CD8-positive, alpha-beta memory T cell (primary cell): ENCODE results near the gene GPR158. TPM values are rescaled to one million over a fixed set of nuclear protein-coding genes. Genes with fewer than 3 reads are reported as not detected.

ENCODE experiments used
- CTCF ChIA-PET: fragments of 350-600 bp; sonication (Branson Sonifier 250); formaldehyde crosslinking; loops from one replicate; lab custom pipeline; 2021; ENCODE audit warnings: antibody characterized with exemption; lab: Charles Lee
- POLR2A ChIA-PET: fragments of 350-600 bp; sonication (Branson Sonifier 250); formaldehyde crosslinking; loops from one replicate; lab custom pipeline; 2021; ENCODE audit warnings: antibody characterized with exemption; lab: Charles Lee
- DNase-seq, 5 donors: peaks; one replicate each; pipeline versions ENCODE4 v3.0.0 to v3.0.0-alpha.2; 2020 to 2022; ENCODE audit warnings: mixed read lengths in 1 of 5
- H3K27ac ChIP-seq: one replicate; pipeline ENCODE4 v1.7.0; 2013; ENCODE audit warnings: low read depth, mild to moderate bottlenecking, low read length, moderate library complexity
- H3K27me3 ChIP-seq: 2 replicates; pipeline ENCODE4 v1.7.0; 2013; ENCODE audit warnings: low read length, mild to moderate bottlenecking; ENCODE audit not compliant: insufficient read depth, poor library complexity, severe bottlenecking
- H3K36me3 ChIP-seq: 2 replicates; pipeline ENCODE4 v1.7.0; 2013; ENCODE audit warnings: mild to moderate bottlenecking, low read length, moderate library complexity; ENCODE audit not compliant: insufficient read depth
- H3K4me1 ChIP-seq: 2 replicates; pipeline ENCODE4 v1.7.0; 2013; ENCODE audit warnings: mild to moderate bottlenecking, low read length, moderate library complexity; ENCODE audit not compliant: insufficient read depth
- H3K4me3 ChIP-seq: 2 replicates; pipeline ENCODE4 v1.7.0; 2013; ENCODE audit warnings: mild to moderate bottlenecking, low read length
- H3K9me3 ChIP-seq: 2 replicates; pipeline ENCODE4 v1.7.0; 2013; ENCODE audit warnings: mild to moderate bottlenecking, low read length
- H3K27ac Mint-ChIP-seq, 8 donors: one replicate each; pipeline ENCODE4 v1.8.0; 2020 to 2021; ENCODE audit warnings: mixed read lengths in 8 of 8, mild to moderate bottlenecking in 6 of 8, inconsistent platforms in 3 of 8, moderate library complexity in 3 of 8
- H3K27me3 Mint-ChIP-seq, 2 donors: one replicate each; pipeline ENCODE4 v1.8.0; 2020 to 2021; ENCODE audit warnings: mixed read lengths in 2 of 2, mild to moderate bottlenecking in 1 of 2, moderate library complexity in 1 of 2
- H3K36me3 Mint-ChIP-seq, 3 donors: one replicate each; pipeline ENCODE4 v1.8.0; 2020 to 2021; ENCODE audit warnings: mixed read lengths in 3 of 3, inconsistent platforms in 1 of 3, mild to moderate bottlenecking in 1 of 3
- H3K4me1 Mint-ChIP-seq, 3 donors: one replicate each; pipeline ENCODE4 v1.8.0; 2020 to 2021; ENCODE audit warnings: mixed read lengths in 3 of 3, inconsistent platforms in 1 of 3, mild to moderate bottlenecking in 1 of 3
- H3K4me3 Mint-ChIP-seq, 7 donors: one replicate each; pipeline ENCODE4 v1.8.0; 2020 to 2021; ENCODE audit warnings: mixed read lengths in 7 of 7, mild to moderate bottlenecking in 6 of 7, moderate library complexity in 4 of 7, inconsistent platforms in 2 of 7
- H3K9me3 Mint-ChIP-seq, 5 donors: one replicate each; pipeline ENCODE4 v1.8.0; 2020 to 2022; ENCODE audit warnings: mixed read lengths in 5 of 5, mild to moderate bottlenecking in 3 of 5, moderate library complexity in 2 of 5, inconsistent platforms in 1 of 5
- polyA plus RNA-seq: library from polyadenylated mRNA; unstranded; fragments of 300-500 nt; fragmentation: Illumina TruSeq; gene quantifications from one replicate; pipeline ENCODE4 v1.2.3, GENCODE V29; 2021
- total RNA-seq, 2 experiments: library from RNA; stranded (reverse); gene quantifications; one replicate each; pipeline ENCODE4 v1.2.3, GENCODE V29; 2021

GPR158 gene
- total and polyA plus RNA-seq, 3 experiments from 2014 or later = not detected

- no peak overlapping the region for H3K27ac Mint-ChIP-seq
- ChIA-PET CTCF (no interaction called here), POLR2A (no interaction called here)
Measured at GRCh38 chr10:25261110-25261509, 86.3 kb downstream of the GPR158 start.

GRCh38 chr10:25261558-25261957 is 86.8 kb downstream of the GPR158 start:
- ChIA-PET POLR2A (no interaction called here), CTCF (no interaction called here)
- Histone ChIP-seq H3K36me3 (no peaks in the 10 kb centered on the region), H3K9me3 (no peaks in the 10 kb centered on the region), H3K4me3 (no peak overlapping the region), H3K27me3 (no peaks in the 10 kb centered on the region), H3K27ac (no peak overlapping the region), H3K4me1 (no peaks in the 10 kb centered on the region)
- DNase-seq = no peak
- H3K36me3 Mint-ChIP-seq = no peaks in the 10 kb centered on the region
- no peak overlapping the region for H3K27ac Mint-ChIP-seq
- peaks cover 0 to 4% (median 0%) of the 10 kb centered on the region in 5 donors for H3K9me3 Mint-ChIP-seq
- H3K4me3 Mint-ChIP-seq = no peak overlapping the region
- no peaks in the 10 kb centered on the region for H3K27me3 Mint-ChIP-seq
- no peaks in the 10 kb centered on the region for H3K4me1 Mint-ChIP-seq

More at GRCh38 chr10:25261110-25261509, 86.3 kb downstream of the GPR158 start:
- no peak overlapping the region for H3K4me3 Mint-ChIP-seq
- no peak overlapping the region for H3K4me3 ChIP-seq
- H3K36me3 Mint-ChIP-seq = no peaks in the 10 kb centered on the region
- no peaks in the 10 kb centered on the region for H3K27me3 ChIP-seq
- no peaks in the 10 kb centered on the region for H3K36me3 ChIP-seq
- H3K27me3 Mint-ChIP-seq = no peaks in the 10 kb centered on the region
- DNase-seq = no peak
- H3K9me3 Mint-ChIP-seq = peaks cover 0 to 4% (median 0%) of the 10 kb centered on the region in 5 donors
- H3K9me3 ChIP-seq = no peaks in the 10 kb centered on the region
- no peaks in the 10 kb centered on the region for H3K4me1 Mint-ChIP-seq
- no peaks in the 10 kb centered on the region for H3K4me1 ChIP-seq
- no peak overlapping the region for H3K27ac ChIP-seq

GRCh38 chr10:25263931-25264330 is 89.1 kb downstream of the GPR158 start:
- no peak overlapping the region for H3K4me3 Mint-ChIP-seq
- POLR2A ChIA-PET = no interaction called here

GRCh38 chr10:25278180-25278579 is 103.4 kb downstream of the GPR158 start:
- Mint-ChIP-seq H3K27ac (no peak overlapping the region), H3K36me3 (no peaks in the 10 kb centered on the region), H3K4me1 (no peaks in the 10 kb centered on the region), H3K4me3 (no peak overlapping the region), H3K9me3 (peaks cover 10 to 31% (median 18%) of the 10 kb centered on the region in 5 donors), H3K27me3 (no peaks in the 10 kb centered on the region)
- CTCF ChIA-PET = no interaction called here
- Histone ChIP-seq H3K27ac (no peak overlapping the region), H3K4me1 (no peaks in the 10 kb centered on the region), H3K36me3 (no peaks in the 10 kb centered on the region), H3K27me3 (no peaks in the 10 kb centered on the region), H3K4me3 (no peak overlapping the region), H3K9me3 (no peaks in the 10 kb centered on the region)
- POLR2A ChIA-PET = no interaction called here
- DNase-seq = no peak

More at GRCh38 chr10:25263931-25264330, 89.1 kb downstream of the GPR158 start:
- Histone ChIP-seq H3K27me3 (no peaks in the 10 kb centered on the region), H3K4me3 (no peak overlapping the region), H3K9me3 (no peaks in the 10 kb centered on the region), H3K27ac (no peak overlapping the region), H3K36me3 (no peaks in the 10 kb centered on the region), H3K4me1 (no peaks in the 10 kb centered on the region)
- CTCF ChIA-PET = no interaction called here
- no peaks in the 10 kb centered on the region for H3K36me3 Mint-ChIP-seq
- no peak overlapping the region for H3K27ac Mint-ChIP-seq
- no peak for DNase-seq
- no peaks in the 10 kb centered on the region for H3K4me1 Mint-ChIP-seq
- peaks cover 0 to 4% (median 0%) of the 10 kb centered on the region in 5 donors for H3K9me3 Mint-ChIP-seq
- no peaks in the 10 kb centered on the region for H3K27me3 Mint-ChIP-seq

DNA sequence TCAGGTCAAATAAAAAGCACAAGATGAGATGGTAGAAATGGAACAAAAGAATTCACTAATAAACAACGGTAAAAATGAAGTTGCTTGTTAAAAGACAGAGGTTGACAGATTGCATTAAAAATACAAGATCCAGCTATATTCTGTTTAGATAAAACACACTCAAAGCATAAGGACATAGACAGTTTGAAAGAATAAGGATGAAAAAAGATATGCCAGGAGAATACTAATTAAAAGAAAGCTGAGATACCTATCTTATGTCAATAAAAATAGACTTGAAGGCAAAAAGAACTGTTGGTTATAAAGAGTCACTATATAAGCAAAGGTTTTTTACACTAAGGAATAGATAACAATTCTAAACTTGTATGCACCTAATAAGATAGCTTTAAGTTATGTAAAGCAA is 105.3 kb downstream of the GPR158 start:
- Mint-ChIP-seq H3K4me1 (no peaks in the 10 kb centered on the region), H3K36me3 (no peaks in the 10 kb centered on the region), H3K27me3 (no peaks in the 10 kb centered on the region), H3K9me3 (peaks cover 13 to 36% (median 19%) of the 10 kb centered on the region in 5 donors), H3K4me3 (no peak overlapping the region), H3K27ac (no peak overlapping the region)
- Histone ChIP-seq H3K36me3 (no peaks in the 10 kb centered on the region), H3K9me3 (no peaks in the 10 kb centered on the region), H3K27ac (no peak overlapping the region), H3K27me3 (no peaks in the 10 kb centered on the region), H3K4me3 (no peak overlapping the region), H3K4me1 (no peaks in the 10 kb centered on the region)
- ChIA-PET CTCF (no interaction called here), POLR2A (no interaction called here)
- no peak for DNase-seq

DNA sequence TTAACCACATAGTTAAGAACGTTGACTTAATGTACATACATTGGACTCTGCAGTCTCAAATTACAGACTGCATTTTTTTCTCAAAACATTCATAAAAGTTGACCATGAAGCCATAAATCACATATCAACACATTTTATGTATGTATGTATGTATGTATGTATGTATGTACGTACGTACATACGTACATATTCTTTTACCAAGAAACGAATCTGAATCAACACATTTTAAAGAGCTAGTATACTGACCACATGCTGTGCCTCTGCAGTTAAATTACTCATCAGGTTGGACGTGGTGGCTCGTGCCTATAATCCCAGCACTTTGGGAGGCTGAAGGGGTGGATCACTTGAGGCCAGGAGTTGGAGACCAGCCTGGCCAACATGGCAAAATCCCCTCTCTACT is 105.8 kb downstream of the GPR158 start:
- Histone ChIP-seq H3K36me3 (no peaks in the 10 kb centered on the region), H3K9me3 (no peaks in the 10 kb centered on the region), H3K4me3 (no peak overlapping the region), H3K4me1 (no peaks in the 10 kb centered on the region), H3K27me3 (no peaks in the 10 kb centered on the region), H3K27ac (no peak overlapping the region)
- Mint-ChIP-seq H3K27ac (no peak overlapping the region), H3K27me3 (no peaks in the 10 kb centered on the region), H3K4me3 (no peak overlapping the region), H3K9me3 (peaks cover 13 to 37% (median 23%) of the 10 kb centered on the region in 5 donors), H3K36me3 (no peaks in the 10 kb centered on the region), H3K4me1 (no peaks in the 10 kb centered on the region)
- ChIA-PET CTCF (no interaction called here), POLR2A (no interaction called here)
- DNase-seq = no peak

GRCh38 chr10:25285809-25286208 is 111.0 kb downstream of the GPR158 start:
- ChIA-PET POLR2A (no interaction called here), CTCF (no interaction called here)
- H3K36me3 Mint-ChIP-seq = peaks cover 0 to 2% (median 0%) of the 10 kb centered on the region in 3 donors
- peaks cover 5 to 29% (median 14%) of the 10 kb centered on the region in 5 donors for H3K9me3 Mint-ChIP-seq
- no peak for DNase-seq
- Histone ChIP-seq H3K27me3 (no peaks in the 10 kb centered on the region), H3K36me3 (no peaks in the 10 kb centered on the region), H3K4me3 (no peak overlapping the region), H3K4me1 (no peaks in the 10 kb centered on the region), H3K9me3 (no peaks in the 10 kb centered on the region), H3K27ac (no peak overlapping the region)
- H3K27me3 Mint-ChIP-seq = no peaks in the 10 kb centered on the region
- H3K27ac Mint-ChIP-seq = no peak overlapping the region
- no peaks in the 10 kb centered on the region for H3K4me1 Mint-ChIP-seq
- H3K4me3 Mint-ChIP-seq = no peak overlapping the region

- no peaks in the 10 kb centered on the region for H3K4me1 Mint-ChIP-seq
- DNase-seq = no peak
- Histone ChIP-seq H3K9me3 (no peaks in the 10 kb centered on the region), H3K36me3 (no peaks in the 10 kb centered on the region), H3K27ac (no peak overlapping the region), H3K27me3 (no peaks in the 10 kb centered on the region), H3K4me3 (no peak overlapping the region), H3K4me1 (no peaks in the 10 kb centered on the region)
- no peak overlapping the region for H3K27ac Mint-ChIP-seq
- ChIA-PET POLR2A (no interaction called here), CTCF (no interaction called here)
- no peaks in the 10 kb centered on the region for H3K27me3 Mint-ChIP-seq
- no peak overlapping the region for H3K4me3 Mint-ChIP-seq
- peaks cover 0 to 2% (median 0%) of the 10 kb centered on the region in 3 donors for H3K36me3 Mint-ChIP-seq
- peaks cover 5 to 29% (median 14%) of the 10 kb centered on the region in 5 donors for H3K9me3 Mint-ChIP-seq
Measured at GRCh38 chr10:25288181-25288580, 113.4 kb downstream of the GPR158 start.
